HG03354 (cell line): ENCODE measurements around the gene CLIC3.
A peak's percentile ranks its signal among the peaks of the same experiment; 100 is the strongest.
"Not testable (repeated sequence)": the region's sequence is repeated elsewhere in the genome, so short reads cannot be mapped to it uniquely, and the experiment has no call there.

ENCODE experiments used
- ATAC-seq: cut with Tn5 transposase; IDR thresholded peaks from one replicate; pipeline ENCODE4 v1.9.1; 2021; ENCODE audit warnings: mild to moderate bottlenecking; ENCODE audit not compliant: unreplicated experiment, poor library complexity, severe bottlenecking

CLIC3 gene

GRCh38 chr9:136996361-136997292 is at the start of gene CLIC3:
TSS of gene CLIC3 (minus strand) at chr9:136996568. CDS start at chr9:136996543, 25 bp downstream.
- no peak for ATAC-seq

- no peak for ATAC-seq
Observed at GRCh38 chr9:137045294-137046087, 49.1 kb upstream of the CLIC3 start.

GRCh38 chr9:137044502-137045177 is 48.3 kb upstream of the CLIC3 start:
- ATAC-seq: no peak

GRCh38 chr9:137044037-137044436 is 47.7 kb upstream of the CLIC3 start:
- no peak for ATAC-seq

- ATAC-seq: no peak
Observed at GRCh38 chr9:137042751-137043727, 46.7 kb upstream of the CLIC3 start.

- ATAC-seq: no peak
Observed at GRCh38 chr9:137041124-137041523, 44.8 kb upstream of the CLIC3 start.

GRCh38 chr9:137040568-137040967 is 44.2 kb upstream of the CLIC3 start:
- no peak for ATAC-seq

- no peak for ATAC-seq
Observed at GRCh38 chr9:137039611-137040366, 43.4 kb upstream of the CLIC3 start.

- ATAC-seq: no peak
Observed at GRCh38 chr9:137038916-137039315, 42.5 kb upstream of the CLIC3 start.

- ATAC-seq: no peak
Observed at GRCh38 chr9:137037483-137037882, 41.1 kb upstream of the CLIC3 start.

- no peak for ATAC-seq
Observed at GRCh38 chr9:137037035-137037434, 40.7 kb upstream of the CLIC3 start.

GRCh38 chr9:137035937-137036336 is 39.6 kb upstream of the CLIC3 start:
- ATAC-seq: no peak

- ATAC-seq: peak; percentile 15
Observed at GRCh38 chr9:137035507-137035834, 39.1 kb upstream of the CLIC3 start.

- ATAC-seq: peak; percentile 60
Observed at GRCh38 chr9:137034709-137035506, 38.5 kb upstream of the CLIC3 start.

GRCh38 chr9:137034039-137034708 is 37.8 kb upstream of the CLIC3 start:
- no peak for ATAC-seq

GRCh38 chr9:137033481-137033880 is 37.1 kb upstream of the CLIC3 start:
- ATAC-seq: not testable (repeated sequence)

GRCh38 chr9:137032858-137033257 is 36.5 kb upstream of the CLIC3 start:
- ATAC-seq: no peak
